KBM-7 (cell line): ENCODE data around the gene PLTP.
"Not testable (repeated sequence)": the region's sequence is repeated elsewhere in the genome, so short reads cannot be mapped to it uniquely, and the experiment has no call there.

Source experiments
- DNase-seq: peaks from one replicate; pipeline ENCODE4 v3.0.0-alpha.2; 2015
- in situ Hi-C: fragments of 300-500 bp; cut with MboI; formaldehyde crosslinking; loops from 2 replicates; pipeline ENCODE4 v1.14.3; 2020; ENCODE audit warnings: low sequenced_read_pairs, low pct_unique_long_range_greater_than_20kb, mixed read lengths

Gene PLTP

DNA sequence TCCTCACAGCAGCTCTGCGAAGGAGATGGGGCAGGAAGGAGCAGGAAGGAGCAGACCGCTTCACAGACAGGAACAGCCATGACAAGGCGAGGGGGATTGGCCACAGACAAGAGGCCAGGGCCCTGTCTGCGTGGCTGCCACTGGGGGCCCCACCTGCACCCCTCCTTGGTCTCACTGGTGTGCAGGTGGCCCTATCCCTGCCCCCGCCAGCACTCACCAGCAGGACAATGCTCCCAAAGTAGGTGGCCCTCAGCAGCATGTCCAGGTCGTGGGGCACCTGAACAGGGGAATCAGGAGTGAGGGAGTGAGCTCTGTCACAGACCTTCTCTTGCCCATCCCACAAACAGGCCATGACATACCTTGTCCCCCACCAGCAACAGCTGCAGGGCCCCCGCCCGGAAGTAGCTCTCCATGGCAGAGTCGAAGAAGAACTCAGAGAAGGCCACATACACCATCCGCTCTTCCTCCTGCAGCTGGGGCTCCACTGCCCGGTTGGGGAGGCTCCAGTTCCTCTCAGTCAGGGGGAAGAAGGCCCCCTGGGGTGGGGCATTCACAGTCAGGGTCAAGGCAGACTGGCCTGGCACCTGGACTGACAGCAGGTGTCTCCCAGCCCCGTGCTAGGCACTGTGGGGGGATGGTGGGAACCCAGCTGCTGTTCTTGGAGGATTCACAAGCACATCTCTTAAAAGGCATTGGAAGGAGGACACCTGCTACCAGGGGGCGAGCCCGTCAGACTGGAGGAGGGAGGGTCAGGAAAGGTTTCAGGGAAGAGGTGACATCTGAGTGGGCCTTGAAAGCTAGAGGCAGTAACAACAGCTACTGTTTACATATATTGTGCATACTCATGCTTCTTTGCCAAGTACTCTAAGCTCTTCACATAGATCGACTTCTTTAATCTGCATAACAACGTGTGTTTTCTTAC is 7.1 kb downstream of the PLTP start:
- no peak for DNase-seq
- in situ Hi-C loops, result no loop called here

DNA sequence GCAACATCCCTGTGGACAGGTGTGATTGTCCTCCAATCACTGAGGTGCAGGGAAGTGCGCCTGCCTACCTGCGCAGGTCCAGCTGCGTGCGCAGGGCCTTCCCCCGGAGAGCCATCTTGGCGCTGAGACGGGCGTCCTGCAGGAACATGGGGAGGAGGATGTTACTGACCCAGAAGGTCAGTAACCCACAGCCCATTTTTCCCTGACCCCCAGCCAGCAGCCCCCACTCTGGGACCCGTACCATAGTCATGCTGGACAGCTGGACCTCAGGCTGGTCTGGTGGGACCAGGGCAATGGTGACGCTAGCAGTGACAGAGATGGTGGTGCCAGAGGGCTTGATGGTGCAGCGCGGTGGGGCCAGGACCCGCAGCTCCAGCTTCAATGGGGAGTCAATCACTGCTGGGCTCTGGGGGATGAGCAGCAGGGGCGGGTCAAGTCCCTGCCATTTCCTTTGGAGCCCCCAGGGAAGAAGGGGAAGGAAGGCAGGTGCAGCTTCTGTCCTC is 9.7 kb downstream of the PLTP start:
- in situ Hi-C loops, result no loop called here
- no peak for DNase-seq

DNA sequence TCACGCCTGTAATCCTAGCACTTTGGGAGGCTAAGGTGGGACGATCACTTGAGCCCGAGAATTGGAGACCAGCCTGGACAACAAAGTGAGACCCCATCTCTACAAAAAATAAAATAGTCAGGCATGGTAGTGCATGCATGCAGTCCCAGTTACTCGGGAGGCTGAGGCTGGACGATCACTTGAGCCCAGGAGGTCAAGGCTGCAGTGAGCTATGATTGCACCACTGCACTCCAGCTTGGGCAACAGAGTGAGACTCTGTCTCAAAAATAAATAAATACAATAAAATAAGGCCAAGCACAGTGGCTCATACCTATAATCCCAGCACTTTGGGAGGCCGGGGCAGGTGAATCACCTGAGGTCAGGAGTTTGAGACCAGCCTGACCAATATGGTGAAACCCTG is 10.6 kb downstream of the PLTP start:
- DNase-seq, in situ Hi-C loops: not testable (repeated sequence)

DNA sequence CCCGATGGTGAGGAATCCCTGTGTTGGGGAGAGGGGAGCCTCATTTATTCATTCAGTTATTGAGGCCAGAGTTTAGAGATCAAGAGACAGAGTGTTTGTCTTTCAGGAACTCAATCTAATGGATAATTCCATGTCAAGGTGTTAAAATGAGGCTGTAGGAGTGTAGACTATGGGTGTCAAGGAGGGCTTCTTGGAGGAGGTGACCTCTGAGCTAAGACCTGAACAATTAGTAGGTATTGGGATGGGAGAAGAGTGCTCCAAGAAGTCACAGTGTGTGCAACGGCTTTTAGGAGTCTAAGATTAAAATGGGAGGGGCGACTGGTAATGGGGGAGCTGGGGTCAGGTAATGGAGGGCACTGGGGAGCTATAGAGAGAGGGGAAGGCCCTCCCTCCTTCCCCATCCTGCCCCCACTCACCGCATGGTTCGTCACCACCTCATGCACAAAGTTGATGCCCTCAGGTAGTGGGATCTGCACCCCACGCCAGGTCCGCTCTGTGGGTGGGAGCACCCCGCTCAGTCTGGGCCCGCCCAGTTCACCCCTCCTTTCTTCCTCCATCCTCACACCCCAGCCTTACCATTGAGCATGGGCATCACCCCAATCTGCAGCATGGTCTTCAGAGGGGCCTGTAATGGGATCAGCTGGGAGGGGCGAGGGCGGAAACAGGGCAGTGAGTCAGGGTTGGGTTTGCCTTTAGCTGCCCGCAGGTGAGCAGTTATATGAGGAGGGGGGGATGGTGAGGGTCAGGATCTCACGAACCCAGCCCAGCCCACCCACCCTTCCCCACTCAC is 12.7 kb downstream of the PLTP start:
- no peak for DNase-seq
- in situ Hi-C loops, result no loop called here

DNA sequence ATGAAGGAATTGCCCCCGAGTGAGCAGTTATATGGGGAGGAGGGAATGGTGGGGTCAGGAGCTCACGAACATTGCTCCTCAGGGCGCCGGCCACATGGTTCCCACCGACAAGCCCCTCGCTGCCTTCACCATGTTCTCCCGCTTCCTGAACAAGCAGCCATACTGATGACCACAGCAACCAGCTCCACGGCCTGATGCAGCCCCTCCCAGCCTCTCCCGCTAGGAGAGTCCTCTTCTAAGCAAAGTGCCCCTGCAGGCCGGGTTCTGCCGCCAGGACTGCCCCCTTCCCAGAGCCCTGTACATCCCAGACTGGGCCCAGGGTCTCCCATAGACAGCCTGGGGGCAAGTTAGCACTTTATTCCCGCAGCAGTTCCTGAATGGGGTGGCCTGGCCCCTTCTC is 13.7 kb downstream of the PLTP start:
- in situ Hi-C loops, result no loop called here

DNA sequence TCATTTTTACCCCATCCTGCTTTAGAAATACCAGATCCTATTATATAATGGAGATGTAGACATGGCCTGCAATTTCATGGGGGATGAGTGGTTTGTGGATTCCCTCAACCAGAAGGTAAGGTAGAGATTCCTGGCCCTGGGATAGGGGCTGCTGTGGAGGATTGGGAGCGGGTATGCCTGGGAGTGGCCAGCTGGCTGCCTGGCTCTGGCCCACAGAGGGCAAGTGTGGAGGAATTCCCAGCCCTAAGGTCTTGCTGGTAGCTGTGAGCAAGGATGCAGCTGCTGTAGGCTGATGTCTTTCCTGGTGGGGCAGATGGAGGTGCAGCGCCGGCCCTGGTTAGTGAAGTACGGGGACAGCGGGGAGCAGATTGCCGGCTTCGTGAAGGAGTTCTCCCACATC is 14.3 kb downstream of the PLTP start:
- no peak for DNase-seq
- in situ Hi-C loops, result no loop called here

More for the DNA sequence above, 13.7 kb downstream of the PLTP start:
- no peak for DNase-seq

DNA sequence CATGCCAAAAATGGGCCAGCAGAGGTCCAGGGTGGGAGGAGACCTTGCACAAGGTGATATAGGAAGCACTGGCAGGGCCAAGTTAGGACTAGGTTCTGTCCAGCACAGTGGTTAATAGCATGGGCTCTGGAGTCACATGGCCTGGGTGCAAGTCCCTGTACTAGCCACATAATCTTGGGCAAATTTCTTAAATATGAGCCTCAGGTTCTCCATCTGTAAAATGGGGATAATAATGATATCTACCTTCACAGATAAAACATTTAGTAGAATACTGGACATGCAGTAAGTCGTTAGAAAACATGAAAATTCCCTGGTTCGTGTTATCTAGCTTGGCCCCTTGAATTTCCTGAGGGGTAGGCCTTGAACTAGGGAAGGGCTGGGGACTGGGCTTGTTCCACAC is 14.7 kb downstream of the PLTP start:
- in situ Hi-C loops, result no loop called here
- DNase-seq, result no peak

DNA sequence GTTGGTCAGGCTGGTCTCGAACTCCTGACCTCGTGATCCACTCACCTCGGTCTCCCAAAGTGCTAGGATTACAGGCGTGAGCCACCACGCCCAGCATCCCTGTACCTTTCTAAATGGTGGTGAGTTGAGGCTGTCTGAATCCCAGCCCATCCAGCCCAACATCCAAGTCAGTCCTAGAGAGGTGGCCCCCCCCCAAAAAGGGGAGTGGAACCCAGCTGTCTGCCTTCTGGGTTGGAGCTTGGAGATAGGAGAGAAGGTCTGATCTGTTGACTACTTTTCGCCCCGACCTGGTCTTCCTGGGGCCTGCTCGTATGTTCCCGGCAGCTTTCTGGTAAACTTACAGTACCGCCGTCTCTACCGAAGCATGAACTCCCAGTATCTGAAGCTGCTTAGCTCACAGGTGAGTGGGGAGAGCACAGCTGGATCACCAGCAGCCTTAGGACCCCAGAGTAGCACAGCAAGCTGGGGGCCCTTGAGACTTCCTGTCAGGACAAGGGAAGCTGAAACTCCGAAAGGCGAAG is 15.3 kb downstream of the PLTP start:
- DNase-seq, result no peak
- in situ Hi-C loops, result no loop called here

DNA sequence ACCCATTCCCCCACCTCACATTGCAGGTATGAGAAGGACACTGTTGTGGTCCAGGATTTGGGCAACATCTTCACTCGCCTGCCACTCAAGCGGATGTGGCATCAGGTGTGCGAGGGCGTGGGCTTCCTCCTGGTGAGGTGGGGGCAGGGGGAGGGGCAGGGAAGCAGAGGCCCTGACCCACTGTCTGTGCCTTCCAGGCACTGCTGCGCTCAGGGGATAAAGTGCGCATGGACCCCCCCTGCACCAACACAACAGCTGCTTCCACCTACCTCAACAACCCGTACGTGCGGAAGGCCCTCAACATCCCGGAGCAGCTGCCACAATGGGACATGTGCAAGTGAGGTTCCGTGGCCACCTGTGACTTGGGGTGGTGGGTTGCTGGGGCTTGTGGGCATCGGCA is 17.2 kb downstream of the PLTP start:
- in situ Hi-C loops, result no loop called here
- no peak for DNase-seq

DNA sequence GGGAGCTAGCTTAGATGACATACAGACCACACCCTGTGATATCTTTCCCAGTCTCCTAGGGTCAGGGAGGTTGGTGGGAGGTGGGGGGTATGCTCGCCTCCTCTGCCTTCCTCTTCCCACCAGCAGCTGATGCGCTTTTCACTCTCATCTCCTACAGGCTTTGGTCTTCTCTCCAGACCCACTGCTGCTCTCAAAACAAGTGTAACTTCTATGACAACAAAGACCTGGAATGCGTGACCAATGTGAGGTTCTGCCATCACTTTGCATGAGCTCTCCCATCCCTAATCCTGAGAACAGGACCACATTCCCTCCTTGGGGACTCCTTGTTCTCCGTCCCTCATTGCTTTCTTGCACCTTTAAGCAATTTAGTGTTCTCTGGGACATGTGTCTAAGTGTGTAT is 18.1 kb downstream of the PLTP start:
- in situ Hi-C loops, result no loop called here
- DNase-seq, result no peak

DNA sequence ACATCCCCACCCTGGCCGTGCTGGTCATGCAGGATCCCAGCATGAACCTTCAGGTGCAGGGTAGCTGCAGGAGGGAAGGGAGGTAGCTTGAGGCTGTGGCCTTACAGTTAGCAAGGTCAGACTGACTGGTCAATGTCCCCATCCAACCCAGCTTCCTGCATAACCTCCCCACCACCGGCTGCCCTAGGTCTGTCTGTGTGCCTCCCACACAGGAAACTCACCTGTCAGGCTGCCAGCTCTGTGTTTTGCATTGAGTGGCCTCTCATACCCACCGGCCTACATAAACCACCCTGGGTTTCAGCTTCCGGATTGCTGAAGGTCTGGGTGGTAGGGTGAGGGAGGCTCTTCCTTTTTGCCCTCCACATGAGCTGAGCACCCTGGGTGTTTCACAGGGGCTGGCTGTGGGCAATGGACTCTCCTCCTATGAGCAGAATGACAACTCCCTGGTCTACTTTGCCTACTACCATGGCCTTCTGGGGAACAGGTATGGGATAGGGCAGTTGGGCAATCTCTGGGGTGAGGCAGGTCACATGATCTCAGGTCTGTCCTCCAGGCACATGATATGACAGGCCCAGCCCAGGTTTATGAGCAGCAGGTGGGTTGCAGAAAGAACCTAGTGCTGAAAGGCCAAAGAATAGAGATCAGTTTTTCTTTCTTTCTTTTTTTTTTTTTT is 19.0 kb downstream of the PLTP start:
- in situ Hi-C loops, result no loop called here
- no peak for DNase-seq

DNA sequence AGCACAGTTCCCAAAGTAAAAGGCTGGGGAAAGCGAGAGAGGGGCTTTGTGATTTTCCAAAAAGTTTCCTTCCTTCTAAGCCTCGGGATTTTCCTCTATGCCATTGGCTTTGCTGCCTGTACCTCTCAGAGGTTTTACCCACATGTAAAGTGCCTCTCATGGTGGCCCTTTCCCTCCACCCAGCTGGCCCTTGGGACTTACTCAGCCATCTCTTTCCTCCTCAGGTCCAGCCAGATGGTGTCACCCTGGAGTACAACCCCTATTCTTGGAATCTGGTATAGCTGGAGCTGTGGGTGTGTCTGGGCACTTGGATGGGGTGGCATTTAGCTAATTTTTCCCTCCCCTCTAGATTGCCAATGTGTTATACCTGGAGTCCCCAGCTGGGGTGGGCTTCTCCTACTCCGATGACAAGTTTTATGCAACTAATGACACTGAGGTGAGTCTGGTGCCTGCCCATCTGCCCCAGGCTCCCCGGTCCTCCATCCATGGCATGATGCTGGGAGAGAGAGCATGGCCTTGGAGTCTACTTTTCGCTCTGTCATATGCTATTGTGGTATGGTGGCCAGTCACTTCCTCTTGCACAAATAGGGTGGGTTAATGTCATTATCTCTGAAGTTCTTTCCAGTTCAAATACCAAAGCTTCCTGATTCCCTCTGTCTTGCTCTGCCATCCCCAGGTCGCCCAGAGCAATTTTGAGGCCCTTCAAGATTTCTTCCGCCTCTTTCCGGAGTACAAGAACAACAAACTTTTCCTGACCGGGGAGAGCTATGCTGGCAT is 19.7 kb downstream of the PLTP start:
- DNase-seq, result peak; percentile 22
- in situ Hi-C loops, result no loop called here

DNA sequence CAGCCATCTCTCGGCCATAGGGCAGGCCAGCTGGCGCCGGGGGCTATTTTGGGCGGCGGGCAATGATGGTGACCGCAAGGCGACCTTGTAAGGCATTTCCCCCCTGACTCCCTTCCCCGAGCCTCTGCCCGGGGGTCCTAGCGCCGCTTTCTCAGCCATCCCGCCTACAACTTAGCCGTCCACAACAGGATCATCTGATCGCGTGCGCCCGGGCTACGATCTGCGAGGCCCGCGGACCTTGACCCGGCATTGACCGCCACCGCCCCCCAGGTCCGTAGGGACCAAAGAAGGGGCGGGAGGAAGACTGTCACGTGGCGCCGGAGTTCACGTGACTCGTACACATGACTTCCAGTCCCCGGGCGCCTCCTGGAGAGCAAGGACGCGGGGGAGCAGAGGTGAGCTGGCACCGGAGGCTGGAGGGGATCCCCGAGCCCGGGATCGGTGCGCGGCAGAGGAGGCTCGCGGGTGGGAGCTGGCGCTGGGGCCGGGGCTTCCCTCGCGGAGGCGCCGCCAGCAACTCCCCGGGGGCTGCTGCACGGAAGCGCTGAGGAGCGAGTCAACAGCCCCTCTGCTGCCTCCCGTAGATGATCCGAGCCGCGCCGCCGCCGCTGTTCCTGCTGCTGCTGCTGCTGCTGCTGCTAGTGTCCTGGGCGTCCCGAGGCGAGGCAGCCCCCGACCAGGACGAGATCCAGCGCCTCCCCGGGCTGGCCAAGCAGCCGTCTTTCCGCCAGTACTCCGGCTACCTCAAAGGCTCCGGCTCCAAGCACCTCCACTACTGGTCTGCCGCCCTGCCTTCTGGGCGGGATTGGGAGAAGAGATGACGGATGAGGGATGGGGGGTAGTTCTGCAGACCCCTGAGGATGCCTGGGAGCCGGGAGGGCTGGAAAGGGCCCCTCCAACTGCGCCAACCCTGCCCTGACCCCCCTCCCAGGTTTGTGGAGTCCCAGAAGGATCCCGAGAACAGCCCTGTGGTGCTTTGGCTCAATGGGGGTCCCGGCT is 20.7 kb downstream of the PLTP start, which contains the start of the genes CTSA and NEURL2:
CTSA (plus strand) TSS at position 351 of the 999 bp plus-strand sequence; CDS start at position 585, 234 bp downstream.
NEURL2 (minus strand) TSS at position 224 of the 999 bp plus-strand sequence; CDS start at position 7, 217 bp downstream.
- in situ Hi-C loops, result no loop called here
- peak; percentile 89 for DNase-seq

DNA sequence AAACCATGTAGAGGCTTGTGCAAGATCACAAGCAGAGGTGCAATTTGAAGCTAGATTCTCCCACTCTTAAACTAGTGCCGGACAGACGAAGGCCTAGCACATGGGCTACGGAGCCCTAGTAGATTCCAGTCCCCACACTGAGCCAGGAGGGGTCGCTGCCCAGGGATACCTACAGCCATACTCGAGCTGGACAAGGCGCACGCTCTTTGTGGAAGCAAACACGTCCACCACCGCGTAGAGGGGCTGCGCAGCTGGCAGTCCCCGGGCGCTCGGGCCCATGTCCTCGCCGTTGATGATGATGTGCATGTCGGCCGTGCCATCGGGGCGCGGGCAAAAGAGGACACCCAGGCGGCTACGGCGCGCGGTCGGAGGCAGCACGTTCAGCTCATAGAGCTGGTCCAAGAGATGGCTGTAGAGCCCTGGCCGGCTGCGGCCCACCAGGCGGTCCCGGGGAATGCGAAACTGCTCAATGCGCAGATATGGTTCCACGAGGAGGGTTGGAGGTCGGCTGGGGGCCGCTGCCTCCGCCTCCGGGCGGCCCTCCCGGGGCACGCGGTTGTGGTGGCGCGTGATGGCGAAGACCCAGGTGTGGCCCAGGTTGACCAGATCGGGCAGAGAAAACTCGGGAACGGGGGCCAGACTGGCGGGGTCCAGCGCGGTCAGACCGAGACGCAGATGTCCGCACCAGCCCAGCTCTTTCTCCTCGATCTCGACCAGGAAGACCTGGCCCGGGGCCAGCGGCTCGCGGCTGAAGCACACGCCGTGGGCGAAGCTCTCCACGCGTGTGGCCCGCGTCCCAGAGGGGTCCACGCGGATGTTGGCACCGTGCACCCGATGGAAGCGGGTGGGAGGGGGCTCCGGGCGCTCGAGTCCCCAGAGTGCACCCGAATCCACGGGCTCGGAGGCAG is 21.6 kb downstream of the PLTP start:
- no peak for DNase-seq
- in situ Hi-C loops, result no loop called here

DNA sequence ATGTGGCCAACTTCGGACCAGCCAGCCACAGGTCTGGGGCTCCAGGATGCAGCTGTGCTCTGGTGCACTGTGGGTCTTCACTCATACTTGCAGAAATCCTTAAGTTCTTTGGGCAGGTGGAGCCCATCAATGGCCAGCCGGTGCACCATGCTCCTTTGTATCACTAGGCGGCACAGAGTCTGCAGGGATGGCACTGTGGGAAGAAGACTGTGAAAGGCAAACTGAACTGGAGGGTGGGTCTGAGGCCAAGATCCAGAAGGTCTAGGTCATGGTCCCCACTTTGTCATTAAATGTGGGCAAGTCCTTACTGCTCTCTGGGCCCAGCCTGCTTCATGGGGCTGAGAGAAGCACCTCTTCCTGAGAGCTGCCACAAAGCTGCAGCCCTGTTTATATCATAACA is 23.3 kb downstream of the PLTP start:
- no peak for DNase-seq
- in situ Hi-C loops, result no loop called here

DNA sequence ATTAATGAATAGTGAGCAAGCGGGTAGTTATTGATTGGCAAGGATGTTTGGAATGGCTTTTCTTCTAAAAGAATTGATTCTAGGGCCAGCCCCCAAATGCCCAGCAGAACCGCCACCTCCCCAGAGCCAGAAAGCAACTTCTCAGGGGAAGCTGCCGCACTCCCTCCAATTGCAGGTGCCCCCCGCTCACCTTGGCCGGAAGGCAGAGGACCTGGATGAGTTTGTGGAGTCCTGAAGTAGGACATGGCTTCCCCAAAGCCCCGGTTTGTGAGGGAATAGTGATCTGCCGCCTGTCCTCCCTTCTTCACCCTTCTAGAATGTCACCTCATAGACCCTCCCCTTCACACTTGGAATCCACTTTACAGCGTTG is 24.6 kb downstream of the PLTP start, which contains the start of gene SPATA25:
SPATA25 (minus strand) TSS at position 277 of the 370 bp plus-strand sequence; CDS start at position 245, 32 bp downstream.
- in situ Hi-C loops, result no loop called here
- DNase-seq, result no peak
